Inflammatory macrophage treated with lipopolysaccharide for 1 hour (primary cell): ENCODE data around the gene AKAP1.
A peak's percentile ranks its signal among the peaks of the same experiment; 100 is the strongest.

ENCODE experiments used
- DNase-seq, 2 donors: peaks; one replicate each; pipeline ENCODE4 v3.0.0-alpha.2; 2020 to 2022

Gene AKAP1

GRCh38 chr17:57107498-57108101 lies 22.6 kb downstream of the AKAP1 start:
- no peak for DNase-seq

- no peak for DNase-seq
Measured at GRCh38 chr17:57108671-57109392, 23.8 kb downstream of the AKAP1 start.

- DNase-seq = no peak
Measured at GRCh38 chr17:57109393-57110151, 24.5 kb downstream of the AKAP1 start.

- no peak for DNase-seq
Measured at GRCh38 chr17:57110152-57110542, 25.1 kb downstream of the AKAP1 start.

- DNase-seq = no peak
Measured at GRCh38 chr17:57110579-57111325, 25.7 kb downstream of the AKAP1 start.

GRCh38 chr17:57111386-57111785 lies 26.3 kb downstream of the AKAP1 start:
- no peak for DNase-seq

GRCh38 chr17:57113011-57113410 lies 28.0 kb downstream of the AKAP1 start:
- DNase-seq = no peak

- DNase-seq = no peak
Measured at GRCh38 chr17:57113656-57114055, 28.6 kb downstream of the AKAP1 start.

- DNase-seq = peak; percentile 11 to 69
Measured at GRCh38 chr17:57114085-57114673, 29.1 kb downstream of the AKAP1 start.

- DNase-seq = no peak
Measured at GRCh38 chr17:57115377-57115776, 30.3 kb downstream of the AKAP1 start.

GRCh38 chr17:57115916-57116315 lies 30.9 kb downstream of the AKAP1 start:
- no peak for DNase-seq

GRCh38 chr17:57117798-57118197 lies 32.8 kb downstream of the AKAP1 start:
- DNase-seq = no peak

GRCh38 chr17:57120814-57121213 lies 35.8 kb downstream of the AKAP1 start:
- no peak for DNase-seq

- peak in 1 of 2 donors; percentile 15 for DNase-seq
Measured at GRCh38 chr17:57121308-57122042, 36.4 kb downstream of the AKAP1 start.

- DNase-seq = no peak
Measured at GRCh38 chr17:57124053-57124452, 39.0 kb downstream of the AKAP1 start.

- DNase-seq = no peak
Measured at GRCh38 chr17:57125406-57125805, 40.4 kb downstream of the AKAP1 start.

- no peak for DNase-seq
Measured at GRCh38 chr17:57125866-57126265, 40.8 kb downstream of the AKAP1 start.

- peak; percentile 54 to 95 for DNase-seq
Measured at GRCh38 chr17:57130708-57131461, 45.8 kb downstream of the AKAP1 start.

GRCh38 chr17:57132663-57133062 lies 47.6 kb downstream of the AKAP1 start:
- no peak for DNase-seq

GRCh38 chr17:57133486-57133885 lies 48.4 kb downstream of the AKAP1 start:
- DNase-seq = no peak
